Fibroblast of lung (primary cell): ENCODE measurements around the gene PRDM16. TPM values are rescaled to one million over a fixed set of nuclear protein-coding genes. Genes with fewer than 3 reads are reported as not detected.
A peak's percentile ranks its signal among the peaks of the same experiment; 100 is the strongest.

Source experiments
- DNase-seq, 2 donors: peaks; one replicate each; pipeline versions ENCODE4 v3.0.0 to v3.0.0-alpha.2; 2010; ENCODE audit warnings: low read depth in 2 of 2
- H2AFZ ChIP-seq: 2 replicates; pipeline ENCODE4 v1.5.1; 2012; ENCODE audit warnings: low read length, control low read depth, inconsistent platforms
- H3K27ac ChIP-seq: 2 replicates; pipeline ENCODE4 v1.5.1; 2011; ENCODE audit warnings: low read length, control low read depth; ENCODE audit not compliant: insufficient read depth
- H3K27me3 ChIP-seq: 2 replicates; pipeline ENCODE4 v1.5.1; 2011; ENCODE audit warnings: mild to moderate bottlenecking, low read length; ENCODE audit not compliant: control insufficient read depth, insufficient read depth
- H3K36me3 ChIP-seq: 2 replicates; pipeline ENCODE4 v1.5.1; 2011; ENCODE audit warnings: low read length; ENCODE audit not compliant: control insufficient read depth, insufficient read depth
- H3K4me1 ChIP-seq: 2 replicates; pipeline ENCODE4 v1.5.1; 2011; ENCODE audit warnings: low read length; ENCODE audit not compliant: control insufficient read depth, insufficient read depth; ENCODE audit errors: extremely low read depth
- H3K4me2 ChIP-seq: 2 replicates; pipeline ENCODE4 v1.5.1; 2011; ENCODE audit warnings: low read length, control low read depth; ENCODE audit not compliant: insufficient read depth; ENCODE audit errors: extremely low read depth
- H3K4me3 ChIP-seq, 4 experiments: fragments of 200-600 bp in 1 of 4; sonication (generic) in 1 of 4; replicated peaks in 1 of 4; 2 replicates each; pipeline ENCODE4 v1.5.1; 2011 to 2016; ENCODE audit warnings: low read length in 4 of 4, low read depth in 3 of 4, mild to moderate bottlenecking in 3 of 4, control low read depth in 2 of 4, inconsistent platforms in 1 of 4, mixed read lengths in 1 of 4; ENCODE audit not compliant: insufficient read depth in 1 of 4; ENCODE audit errors: control extremely low read depth in 1 of 4
- H3K79me2 ChIP-seq: 2 replicates; pipeline ENCODE4 v1.5.1; 2012; ENCODE audit warnings: mild to moderate bottlenecking, low read length, inconsistent platforms; ENCODE audit not compliant: control insufficient read depth, insufficient read depth
- H3K9ac ChIP-seq: 2 replicates; pipeline ENCODE4 v1.5.1; 2011; ENCODE audit warnings: mild to moderate bottlenecking, low read length, control low read depth; ENCODE audit not compliant: insufficient read depth
- H3K9me3 ChIP-seq: 2 replicates; pipeline ENCODE4 v1.5.1; 2012; ENCODE audit warnings: low read depth, low read length; ENCODE audit not compliant: control insufficient read depth, insufficient read depth
- H4K20me1 ChIP-seq: 2 replicates; pipeline ENCODE4 v1.5.1; 2011; ENCODE audit warnings: low read length; ENCODE audit not compliant: control insufficient read depth, insufficient read depth; ENCODE audit errors: extremely low read depth
- EZH2 ChIP-seq: IDR thresholded peaks from 2 replicates; pipeline ENCODE4 v1.5.1; 2012; ENCODE audit warnings: low read length, control low read depth, mild to moderate bottlenecking; ENCODE audit errors: missing control alignments
- polyA plus RNA-seq, 2 donors: library from polyadenylated mRNA; depleted of rRNA in 1 of 2; stranded (reverse) in 1 of 2; unstranded in 1 of 2; fragments of >200 nt; gene quantifications; 2 replicates each; pipeline ENCODE4 v1.2.1, GENCODE V29; 2011 to 2012; ENCODE audit warnings: missing spikeins in 1 of 2
- total RNA-seq: library from RNA; depleted of rRNA; stranded (reverse); fragments of >200 nt; gene quantifications from 2 replicates; pipeline ENCODE4 v1.2.1, GENCODE V29; 2014
- TF ChIP-seq, protein P1 (sequence below), 2 donors: IDR thresholded peaks in 1 of 2; conservative IDR thresholded peaks in 1 of 2; 1 replicate in 1 of 2; 2 replicates in 1 of 2; pipeline ENCODE4 v1.5.1; 2011 to 2012; ENCODE audit warnings: low read length in 2 of 2, control low read depth in 1 of 2, inconsistent platforms in 1 of 2, low read depth in 1 of 2, mild to moderate bottlenecking in 1 of 2

PRDM16 gene
- total and polyA plus RNA-seq, 2 donors (not counting 1 experiment from before 2014, with no cell fraction given), result 0.30 to 1.8 TPM

DNA sequence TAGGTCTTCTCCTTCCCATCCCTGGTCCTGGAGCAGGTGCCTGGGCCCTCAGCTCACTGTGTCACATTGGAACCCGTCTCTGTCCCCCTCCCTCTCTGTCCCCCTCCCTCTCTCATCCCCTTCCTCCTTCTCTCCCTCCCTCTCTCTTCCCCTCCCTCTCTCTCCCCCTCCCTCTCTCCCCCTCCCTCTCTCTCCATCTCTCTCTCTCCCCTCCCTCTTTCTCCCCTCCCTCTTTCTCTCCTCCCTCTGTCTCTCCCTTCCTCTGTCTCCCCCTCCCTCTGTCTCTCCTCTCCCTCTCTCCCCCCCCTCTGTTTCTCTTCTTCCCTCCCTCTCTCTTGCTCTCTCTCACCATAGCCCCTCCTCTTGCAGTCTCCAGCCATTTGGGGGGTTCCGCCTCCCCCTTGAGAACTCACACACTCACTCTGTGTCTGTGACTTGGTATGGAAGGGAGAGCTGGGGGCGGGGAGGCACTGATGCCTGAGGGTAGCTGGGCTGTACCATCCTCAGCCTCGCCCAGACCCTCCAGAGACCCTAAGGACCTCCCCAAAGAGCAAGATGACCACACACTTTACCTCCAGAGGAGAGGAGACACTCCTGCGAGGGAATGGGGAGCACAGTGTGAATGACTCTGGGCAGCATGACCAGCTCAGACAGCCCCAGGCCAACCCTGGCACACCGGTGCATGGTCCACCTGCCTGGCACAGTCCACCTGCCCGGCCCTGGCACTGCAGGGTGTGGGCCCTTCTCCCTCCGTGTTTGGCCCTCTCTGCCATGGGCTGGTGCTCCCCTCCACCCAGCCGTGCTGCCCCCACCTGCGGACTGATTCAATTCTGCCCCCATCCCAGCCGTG is 282.7 kb downstream of the PRDM16 start:
- Histone ChIP-seq H3K36me3 (no peaks in the 10 kb centered on the region), H3K4me3 (no peak overlapping the region), H3K9ac (no peak overlapping the region), H3K4me1 (no peaks in the 10 kb centered on the region), H3K27ac (no peak overlapping the region), H3K4me2 (no peak overlapping the region), H3K9me3 (no peaks in the 10 kb centered on the region), H4K20me1 (no peaks in the 10 kb centered on the region), H2AFZ (no peak overlapping the region), H3K79me2 (no peaks in the 10 kb centered on the region), H3K27me3 (no peaks in the 10 kb centered on the region)
- no peak for TF ChIP-seq EZH2
- TF ChIP-seq, protein P1, sequence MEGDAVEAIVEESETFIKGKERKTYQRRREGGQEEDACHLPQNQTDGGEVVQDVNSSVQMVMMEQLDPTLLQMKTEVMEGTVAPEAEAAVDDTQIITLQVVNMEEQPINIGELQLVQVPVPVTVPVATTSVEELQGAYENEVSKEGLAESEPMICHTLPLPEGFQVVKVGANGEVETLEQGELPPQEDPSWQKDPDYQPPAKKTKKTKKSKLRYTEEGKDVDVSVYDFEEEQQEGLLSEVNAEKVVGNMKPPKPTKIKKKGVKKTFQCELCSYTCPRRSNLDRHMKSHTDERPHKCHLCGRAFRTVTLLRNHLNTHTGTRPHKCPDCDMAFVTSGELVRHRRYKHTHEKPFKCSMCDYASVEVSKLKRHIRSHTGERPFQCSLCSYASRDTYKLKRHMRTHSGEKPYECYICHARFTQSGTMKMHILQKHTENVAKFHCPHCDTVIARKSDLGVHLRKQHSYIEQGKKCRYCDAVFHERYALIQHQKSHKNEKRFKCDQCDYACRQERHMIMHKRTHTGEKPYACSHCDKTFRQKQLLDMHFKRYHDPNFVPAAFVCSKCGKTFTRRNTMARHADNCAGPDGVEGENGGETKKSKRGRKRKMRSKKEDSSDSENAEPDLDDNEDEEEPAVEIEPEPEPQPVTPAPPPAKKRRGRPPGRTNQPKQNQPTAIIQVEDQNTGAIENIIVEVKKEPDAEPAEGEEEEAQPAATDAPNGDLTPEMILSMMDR (conservative IDR thresholded peaks at IDR 0.05 in 1 of 2, IDR thresholded peaks at IDR 0.05 in 1 of 2; ENCODE audit: low read depth in 1 of 2, low read length in 2 of 2), result no peak
- no peak for DNase-seq

DNA sequence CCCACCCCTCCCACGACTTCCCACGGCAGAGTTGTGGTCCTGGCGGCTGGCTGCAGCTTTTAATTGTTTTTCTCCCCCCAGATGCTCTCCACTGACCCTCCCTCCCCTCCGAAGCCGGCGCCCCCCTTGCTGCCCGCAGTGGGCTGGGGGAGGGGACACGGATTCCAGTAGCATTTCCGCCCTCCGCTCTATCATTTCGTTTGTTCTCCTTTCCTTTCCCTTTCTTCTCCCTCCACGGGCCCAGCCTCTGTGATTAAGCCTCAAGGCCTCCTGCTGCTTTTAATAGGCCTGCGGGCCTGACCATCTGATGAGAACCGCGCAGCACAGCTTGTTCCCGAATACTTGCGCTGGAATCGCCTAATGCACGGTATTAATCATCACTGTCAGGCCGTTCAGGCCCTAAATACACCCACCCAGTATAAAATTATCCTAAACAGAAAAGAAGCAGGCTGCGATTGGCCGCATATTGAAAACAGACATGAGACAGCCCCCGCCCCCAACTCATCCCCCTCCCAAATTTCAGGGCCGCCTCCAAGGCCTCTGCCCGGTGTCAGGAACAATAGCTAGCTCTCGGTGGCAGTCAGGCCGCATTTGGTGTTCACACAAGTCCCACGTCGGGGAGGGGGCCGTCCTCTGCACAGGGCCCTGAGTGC is 283.4 kb downstream of the PRDM16 start:
- TF ChIP-seq, protein P1 (conservative IDR thresholded peaks at IDR 0.05 in 1 of 2, IDR thresholded peaks at IDR 0.05 in 1 of 2; ENCODE audit: low read depth in 1 of 2, low read length in 2 of 2), result no peak
- no peak for TF ChIP-seq EZH2
- Histone ChIP-seq H3K9me3 (no peaks in the 10 kb centered on the region), H3K4me3 (no peak overlapping the region), H3K9ac (no peak overlapping the region), H3K27ac (no peak overlapping the region), H3K79me2 (no peaks in the 10 kb centered on the region), H3K4me1 (no peaks in the 10 kb centered on the region), H4K20me1 (no peaks in the 10 kb centered on the region), H3K27me3 (no peaks in the 10 kb centered on the region), H2AFZ (no peak overlapping the region), H3K36me3 (no peaks in the 10 kb centered on the region), H3K4me2 (no peak overlapping the region)
- DNase-seq, result peak; percentile 48 to 91

DNA sequence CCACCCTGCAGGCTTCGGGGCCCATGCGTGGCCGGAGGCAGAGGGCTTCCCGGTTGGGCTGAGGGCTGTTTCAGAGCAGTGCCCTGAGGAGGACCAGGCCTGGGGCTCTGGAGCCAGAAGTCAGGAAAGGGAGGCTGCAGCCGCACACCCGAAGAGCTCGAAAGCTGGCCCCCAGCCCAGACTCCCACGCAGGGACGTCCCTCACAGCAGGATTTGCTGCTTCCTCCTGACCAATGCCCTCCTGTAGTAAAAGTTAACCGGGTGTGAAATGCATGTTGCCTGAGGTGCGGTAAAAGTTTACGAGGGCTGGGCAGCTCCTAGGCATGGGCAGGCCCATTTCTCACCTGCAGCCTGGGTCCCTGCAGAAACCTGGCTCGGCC is 283.9 kb downstream of the PRDM16 start:
- H3K36me3 ChIP-seq, result no peaks in the 10 kb centered on the region
- H3K4me2 ChIP-seq, result no peak overlapping the region
- no peak overlapping the region for H2AFZ ChIP-seq
- H3K9ac ChIP-seq, result no peak overlapping the region
- no peak overlapping the region for H3K4me3 ChIP-seq
- H3K79me2 ChIP-seq, result no peaks in the 10 kb centered on the region
- DNase-seq, result peak in 1 of 2 donors; percentile 77
- TF ChIP-seq, protein P1 (conservative IDR thresholded peaks at IDR 0.05 in 1 of 2, IDR thresholded peaks at IDR 0.05 in 1 of 2; ENCODE audit: low read depth in 1 of 2, low read length in 2 of 2), result no peak
- no peaks in the 10 kb centered on the region for H3K9me3 ChIP-seq
- no peaks in the 10 kb centered on the region for H3K27me3 ChIP-seq
- H4K20me1 ChIP-seq, result no peaks in the 10 kb centered on the region
- no peaks in the 10 kb centered on the region for H3K4me1 ChIP-seq
- H3K27ac ChIP-seq, result no peak overlapping the region
